Peyer's patch (tissue), 4 donors: ENCODE measurements around the gene SELENON. TPM values are rescaled to one million over a fixed set of nuclear protein-coding genes. Genes with fewer than 3 reads are reported as not detected.

Experiments used
- DNase-seq, 3 donors: peaks; one replicate each; pipeline ENCODE4 v3.0.0-alpha.2; 2017 to 2019
- H3K27ac ChIP-seq, 4 donors: fragments of 200-600 bp; sonication (generic); one replicate each; pipeline ENCODE4 v1.5.1; 2016 to 2019
- H3K27me3 ChIP-seq, 2 donors: fragments of 200-600 bp; sonication (generic); one replicate each; pipeline ENCODE4 v1.5.1; 2019
- H3K36me3 ChIP-seq, 3 donors: fragments of 200-600 bp; sonication (generic); one replicate each; pipeline ENCODE4 v1.5.1; 2016 to 2019
- H3K4me1 ChIP-seq, 4 donors: fragments of 200-600 bp; sonication (generic); one replicate each; pipeline ENCODE4 v1.5.1; 2016 to 2019
- H3K4me3 ChIP-seq, 4 donors: fragments of 200-600 bp; sonication (generic); 1 replicate in 3 of 4; 2 replicates in 1 of 4; pipeline ENCODE4 v1.5.1; 2016 to 2019; ENCODE audit warnings: mild to moderate bottlenecking in 1 of 4
- H3K9me3 ChIP-seq, 4 donors: fragments of 200-600 bp; sonication (generic); one replicate each; pipeline ENCODE4 v1.5.1; 2016 to 2019; ENCODE audit warnings: mild to moderate bottlenecking in 1 of 4
- POLR2A ChIP-seq, 2 donors: fragments of 450-650 bp; IDR thresholded peaks; one replicate each; pipeline ENCODE4 v1.5.1; 2017; ENCODE audit warnings: antibody characterized with exemption in 2 of 2, mild to moderate bottlenecking in 2 of 2, moderate library complexity in 2 of 2
- total RNA-seq, 4 donors: library from RNA; depleted of rRNA; stranded (reverse); fragments of >200 nt; gene quantifications; one replicate each; pipeline ENCODE4 v1.1.0, GENCODE V29; 2016
- TF ChIP-seq, protein P1 (sequence below), 6 experiments: fragments of 450-650 bp in 4 of 6; fragments of 200-600 bp in 2 of 6; sonication (generic) in 1 of 6; IDR thresholded peaks; one replicate each; pipeline ENCODE4 v1.5.1; 2017 to 2019; ENCODE audit warnings: antibody characterized with exemption in 6 of 6, mild to moderate bottlenecking in 3 of 6, moderate library complexity in 1 of 6

Gene SELENON
- total RNA-seq, 4 donors from 2014 or later: 16.1 to 30.1 (median 22.0) TPM

DNA sequence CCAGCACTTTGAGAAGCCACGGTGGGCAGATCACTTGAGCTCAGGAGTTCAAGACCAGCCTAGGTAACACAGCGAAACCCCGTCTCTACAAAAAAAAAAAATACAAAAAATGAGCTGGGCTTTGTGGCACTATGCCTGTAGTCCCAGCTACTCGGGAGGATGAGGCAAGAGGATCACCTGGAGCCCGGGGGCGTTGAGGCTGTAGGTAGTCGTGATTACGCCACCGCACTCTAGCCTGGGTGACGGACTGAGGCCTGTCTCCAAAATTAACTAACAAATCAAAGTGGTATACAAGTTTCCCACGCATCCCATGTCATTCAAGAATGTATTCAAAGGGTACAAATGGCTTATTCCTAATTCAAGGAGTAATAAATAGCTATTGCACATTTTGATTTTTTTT, 56.9 kb downstream of the SELENON start:
- Histone ChIP-seq H3K27me3 (no peaks in the 10 kb centered on the region), H3K4me1 (peaks cover 0 to 18% (median 7%) of the 10 kb centered on the region in 4 donors), H3K9me3 (no peaks in the 10 kb centered on the region), H3K36me3 (no peaks in the 10 kb centered on the region), H3K27ac (no peak overlapping the region), H3K4me3 (no peak overlapping the region)
- DNase-seq: no peak
- TF ChIP-seq, protein P1, sequence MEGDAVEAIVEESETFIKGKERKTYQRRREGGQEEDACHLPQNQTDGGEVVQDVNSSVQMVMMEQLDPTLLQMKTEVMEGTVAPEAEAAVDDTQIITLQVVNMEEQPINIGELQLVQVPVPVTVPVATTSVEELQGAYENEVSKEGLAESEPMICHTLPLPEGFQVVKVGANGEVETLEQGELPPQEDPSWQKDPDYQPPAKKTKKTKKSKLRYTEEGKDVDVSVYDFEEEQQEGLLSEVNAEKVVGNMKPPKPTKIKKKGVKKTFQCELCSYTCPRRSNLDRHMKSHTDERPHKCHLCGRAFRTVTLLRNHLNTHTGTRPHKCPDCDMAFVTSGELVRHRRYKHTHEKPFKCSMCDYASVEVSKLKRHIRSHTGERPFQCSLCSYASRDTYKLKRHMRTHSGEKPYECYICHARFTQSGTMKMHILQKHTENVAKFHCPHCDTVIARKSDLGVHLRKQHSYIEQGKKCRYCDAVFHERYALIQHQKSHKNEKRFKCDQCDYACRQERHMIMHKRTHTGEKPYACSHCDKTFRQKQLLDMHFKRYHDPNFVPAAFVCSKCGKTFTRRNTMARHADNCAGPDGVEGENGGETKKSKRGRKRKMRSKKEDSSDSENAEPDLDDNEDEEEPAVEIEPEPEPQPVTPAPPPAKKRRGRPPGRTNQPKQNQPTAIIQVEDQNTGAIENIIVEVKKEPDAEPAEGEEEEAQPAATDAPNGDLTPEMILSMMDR (IDR thresholded peaks at IDR 0.05): no peak
- no peak for TF ChIP-seq POLR2A (IDR thresholded peaks at IDR 0.05)

DNA sequence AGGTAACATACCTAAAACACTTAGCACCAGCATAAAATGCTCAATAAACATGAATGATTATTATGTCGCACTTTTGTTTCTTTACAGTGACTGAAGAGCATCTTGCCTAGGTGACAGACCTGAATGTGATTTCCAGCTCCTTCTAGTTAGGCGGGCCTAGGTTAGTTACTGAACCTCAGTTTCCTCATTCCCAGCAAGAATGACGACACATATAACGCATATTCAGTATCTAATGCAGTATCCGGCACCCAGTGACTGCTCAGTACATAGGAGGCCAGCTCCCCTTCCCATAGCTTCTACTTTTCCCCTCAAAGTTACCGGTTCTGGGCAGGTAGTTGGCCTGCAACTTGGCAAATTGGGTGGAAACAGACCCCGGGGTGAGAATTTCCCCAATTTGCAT, 58.5 kb downstream of the SELENON start:
- H3K27ac ChIP-seq: no peak overlapping the region
- DNase-seq: no peak
- H3K9me3 ChIP-seq: no peaks in the 10 kb centered on the region
- no peaks in the 10 kb centered on the region for H3K27me3 ChIP-seq
- H3K4me3 ChIP-seq: peak overlapping the region in 3 of 4 donors; percentile 51 to 72 (median 55)
- peaks cover 0 to 18% (median 7%) of the 10 kb centered on the region in 4 donors for H3K4me1 ChIP-seq
- TF ChIP-seq, protein P1 (IDR thresholded peaks at IDR 0.05): no peak
- no peak for TF ChIP-seq POLR2A (IDR thresholded peaks at IDR 0.05)
- peaks cover 0 to 7% (median 0%) of the 10 kb centered on the region in 3 donors for H3K36me3 ChIP-seq

DNA sequence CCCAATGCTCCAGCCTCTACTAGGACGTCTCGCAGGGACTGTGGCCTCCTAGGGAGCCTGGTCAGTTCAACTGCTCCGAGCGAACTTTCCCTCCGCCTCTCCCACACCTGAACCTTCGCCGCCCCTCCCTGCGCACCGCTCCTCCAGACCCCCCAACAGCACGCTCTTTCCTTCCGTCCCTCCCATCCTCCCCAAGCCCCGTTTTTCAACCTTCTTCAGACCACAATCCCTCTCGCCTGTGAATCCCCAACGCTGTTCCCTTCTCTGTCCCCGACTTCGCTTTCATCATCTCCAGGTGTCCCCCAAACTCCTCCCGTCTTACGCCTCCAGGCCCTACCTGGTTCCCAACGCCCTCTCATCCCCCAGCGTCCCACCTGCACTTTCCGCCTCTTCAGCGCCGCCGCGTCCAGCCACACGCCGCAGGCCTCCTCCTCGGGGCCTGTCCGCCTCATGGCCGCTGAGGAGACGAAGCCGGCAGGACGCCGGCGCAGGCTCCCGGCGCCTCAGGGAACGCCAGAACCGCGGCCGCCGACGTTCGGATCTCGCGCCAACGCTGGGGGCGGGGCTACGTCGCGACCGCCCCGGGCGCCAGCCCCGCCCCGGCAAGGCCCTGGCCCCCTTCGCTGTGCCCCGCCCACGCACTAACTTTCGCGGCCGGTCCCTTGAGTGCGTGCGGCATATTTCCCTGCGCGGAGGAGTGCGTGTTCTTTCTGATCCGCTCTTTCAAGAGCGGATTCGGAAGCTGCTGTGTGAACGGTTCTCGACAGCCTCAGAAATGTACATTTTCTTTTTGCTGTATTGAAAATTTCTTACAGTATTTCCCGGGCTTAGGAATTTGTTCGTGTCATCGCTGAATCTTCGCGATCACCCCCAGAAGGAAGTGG, 59.2 kb downstream of the SELENON start, which contains the start of gene AUNIP:
Gene AUNIP (minus strand): TSS at position 552 of the 884 bp plus-strand sequence. CDS start 100 bp downstream, at position 452.
- peaks cover 0 to 18% (median 7%) of the 10 kb centered on the region in 4 donors for H3K4me1 ChIP-seq
- H3K4me3 ChIP-seq: peak within 1 kb of the TSS; percentile 36 to 72 (median 53)
- H3K27ac ChIP-seq: peak within 1 kb of the TSS; percentile 63 to 80 (median 69)
- TF ChIP-seq, protein P1 (IDR thresholded peaks at IDR 0.05): peak in 1 of 6 experiments; percentile 3
- TF ChIP-seq POLR2A (IDR thresholded peaks at IDR 0.05): peak; percentile 78 to 85
- no peaks in the 10 kb centered on the region for H3K27me3 ChIP-seq
- DNase-seq: peak; percentile 89 to 94 (median 93)
- peaks cover 0 to 7% (median 0%) of the 10 kb centered on the region in 3 donors for H3K36me3 ChIP-seq
- no peaks in the 10 kb centered on the region for H3K9me3 ChIP-seq

DNA sequence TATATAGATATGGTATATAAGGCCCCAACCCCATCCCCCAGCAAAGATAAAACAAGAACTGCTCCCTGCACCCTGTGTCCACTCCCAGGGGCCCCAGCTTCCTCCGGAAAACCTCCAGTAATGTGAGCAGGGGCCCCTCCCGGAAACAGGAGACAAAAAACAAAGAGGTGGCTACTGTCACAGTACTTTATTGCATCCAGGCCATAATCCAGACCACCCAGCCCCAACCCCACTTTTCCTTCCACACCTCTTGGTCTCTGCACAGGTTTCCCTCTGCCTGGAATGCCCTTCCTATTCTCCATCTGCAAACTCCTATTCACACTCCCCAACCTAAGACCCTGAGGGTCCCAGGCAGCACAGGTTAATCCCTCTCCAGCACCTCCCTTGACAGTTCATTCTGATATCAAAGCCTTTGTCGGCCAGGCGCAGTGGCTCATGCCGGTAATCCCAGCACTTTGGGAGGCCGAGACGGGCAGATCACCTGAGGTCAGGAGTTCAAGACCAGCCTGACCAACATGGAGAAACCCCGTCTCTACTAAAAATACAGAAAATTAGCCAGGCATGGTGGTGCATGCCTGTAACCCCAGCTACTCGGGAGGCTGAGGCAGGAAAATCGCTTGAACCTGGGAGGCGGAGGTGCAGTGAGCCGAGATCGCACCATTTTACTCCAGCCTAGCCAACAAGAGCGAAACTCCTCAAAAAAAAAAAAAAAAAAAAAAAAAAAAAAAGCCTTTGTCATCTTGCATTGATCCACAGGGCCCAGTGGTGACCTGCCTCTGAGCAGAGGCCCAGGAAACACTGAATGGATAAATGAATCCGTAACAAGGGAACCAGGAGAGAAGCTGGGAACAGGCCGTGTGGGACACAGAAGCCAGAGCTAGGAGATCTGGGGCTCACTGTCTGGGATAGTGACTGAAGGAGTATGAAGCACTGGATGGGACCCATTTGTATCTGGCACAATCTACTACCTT, 61.6 kb downstream of the SELENON start:
- Histone ChIP-seq H3K36me3 (peaks cover 0 to 7% (median 0%) of the 10 kb centered on the region in 3 donors), H3K27ac (peak overlapping the region in 2 of 4 donors; percentile 17 to 38), H3K9me3 (no peaks in the 10 kb centered on the region), H3K4me1 (peaks cover 0 to 22% (median 7%) of the 10 kb centered on the region in 4 donors), H3K27me3 (no peaks in the 10 kb centered on the region), H3K4me3 (no peak overlapping the region)
- no peak for DNase-seq
- TF ChIP-seq, protein P1 (IDR thresholded peaks at IDR 0.05): no peak

DNA sequence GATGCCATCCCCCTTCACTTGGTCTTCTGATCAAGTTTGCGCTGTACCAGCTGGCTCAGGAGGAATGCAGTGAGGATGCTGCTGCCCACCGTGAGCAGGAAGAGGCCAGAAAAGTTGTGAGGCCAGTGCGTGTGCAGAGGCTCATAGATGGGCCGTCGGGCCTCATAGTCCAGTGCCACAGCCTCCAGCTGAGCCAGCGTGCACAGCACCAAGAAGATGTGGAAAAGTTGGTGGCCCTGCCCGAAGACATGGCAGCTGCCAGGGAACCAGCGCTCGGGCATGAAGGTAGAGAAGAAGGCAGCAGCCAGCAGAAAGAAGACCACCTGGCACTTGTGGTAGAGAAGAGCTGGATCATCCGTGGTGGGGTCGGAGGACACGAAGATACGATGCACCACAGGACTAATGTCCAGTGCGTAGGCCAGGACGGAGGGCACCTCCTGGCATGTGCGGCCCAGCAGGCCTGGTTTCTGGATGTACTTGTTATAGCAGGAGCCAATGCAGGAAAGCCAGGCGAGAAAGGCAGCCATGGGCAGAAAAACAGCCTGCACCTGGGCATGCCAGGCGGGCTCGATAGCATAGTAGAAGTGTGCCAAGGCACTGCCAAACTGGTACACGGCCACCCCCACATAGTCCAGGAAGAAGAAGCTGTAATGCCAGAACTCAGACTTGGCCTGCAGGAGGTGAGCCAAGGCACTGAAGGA, 62.9 kb downstream of the SELENON start:
- H3K4me3 ChIP-seq: no peak overlapping the region
- no peak overlapping the region for H3K27ac ChIP-seq
- H3K4me1 ChIP-seq: peaks cover 6 to 34% (median 8%) of the 10 kb centered on the region in 4 donors
- H3K9me3 ChIP-seq: no peaks in the 10 kb centered on the region
- no peak for TF ChIP-seq POLR2A (IDR thresholded peaks at IDR 0.05)
- TF ChIP-seq, protein P1 (IDR thresholded peaks at IDR 0.05): no peak
- H3K36me3 ChIP-seq: peaks cover 0 to 7% (median 0%) of the 10 kb centered on the region in 3 donors
- H3K27me3 ChIP-seq: no peaks in the 10 kb centered on the region
- no peak for DNase-seq
